H9 (cell line): Measurements from ENCODE around the gene GRIA4. TPM values are rescaled to one million over a fixed set of nuclear protein-coding genes. Genes with fewer than 3 reads are reported as not detected.

ENCODE experiments used
- DNase-seq: peaks from one replicate; pipeline ENCODE4 v3.0.0-alpha.2; 2017
- H2AFZ ChIP-seq: one replicate; pipeline ENCODE4 v1.6.1; 2013; ENCODE audit warnings: mild to moderate bottlenecking, low read length, control low read depth, moderate library complexity
- H2AK5ac ChIP-seq: 2 replicates; pipeline ENCODE4 v1.6.1; 2013; ENCODE audit warnings: low read length, control low read depth, mixed read lengths; ENCODE audit not compliant: insufficient read length
- H2BK120ac ChIP-seq: one replicate; pipeline ENCODE4 v1.6.1; 2013; ENCODE audit warnings: low read depth, mild to moderate bottlenecking, low read length, control low read depth, inconsistent platforms; ENCODE audit not compliant: poor library complexity, severe bottlenecking
- H2BK12ac ChIP-seq: 2 replicates; pipeline ENCODE4 v1.6.1; 2013; ENCODE audit warnings: low read length, control low read depth, mixed read lengths, low read depth; ENCODE audit not compliant: insufficient read length
- H2BK15ac ChIP-seq: 2 replicates; pipeline ENCODE4 v1.6.1; 2013; ENCODE audit warnings: low read depth, low read length, control low read depth
- H2BK20ac ChIP-seq: one replicate; pipeline ENCODE4 v1.6.1; 2013; ENCODE audit warnings: low read depth, mild to moderate bottlenecking, low read length, control low read depth, inconsistent platforms; ENCODE audit not compliant: poor library complexity, severe bottlenecking
- H2BK5ac ChIP-seq: 2 replicates; pipeline ENCODE4 v1.6.1; 2013; ENCODE audit warnings: low read length, control low read depth, mixed read lengths; ENCODE audit not compliant: insufficient read length
- H3K14ac ChIP-seq: 2 replicates; pipeline ENCODE4 v1.6.1; 2013; ENCODE audit warnings: low read length, control low read depth; ENCODE audit not compliant: insufficient read depth
- H3K18ac ChIP-seq: 2 replicates; pipeline ENCODE4 v1.6.1; 2013; ENCODE audit warnings: low read depth, mild to moderate bottlenecking, mixed read lengths, low read length, control low read depth; ENCODE audit not compliant: insufficient read length
- H3K23ac ChIP-seq: 2 replicates; pipeline ENCODE4 v1.6.1; 2013; ENCODE audit warnings: low read length, control low read depth, mixed read lengths, low read depth; ENCODE audit not compliant: insufficient read length
- H3K23me2 ChIP-seq: 2 replicates; pipeline ENCODE4 v1.6.1; 2013; ENCODE audit warnings: low read depth, mild to moderate bottlenecking, mixed read lengths, low read length, control low read depth; ENCODE audit not compliant: insufficient read length, poor library complexity, severe bottlenecking
- H3K27ac ChIP-seq: 2 replicates; pipeline ENCODE4 v1.5.1; 2013; ENCODE audit warnings: low read length, control low read depth, mixed read lengths, low read depth; ENCODE audit not compliant: insufficient read length
- H3K27me3 ChIP-seq: 2 replicates; pipeline ENCODE4 v1.6.1; 2013; ENCODE audit warnings: low read length, control low read depth, inconsistent platforms; ENCODE audit not compliant: insufficient read depth
- H3K4ac ChIP-seq: 2 replicates; pipeline ENCODE4 v1.6.1; 2013; ENCODE audit warnings: low read depth, mild to moderate bottlenecking, control low read depth, inconsistent platforms, low read length, moderate library complexity
- H3K4me1 ChIP-seq: 2 replicates; pipeline ENCODE4 v1.6.1; 2013; ENCODE audit warnings: low read length, control low read depth, inconsistent platforms; ENCODE audit not compliant: insufficient read depth
- H3K4me2 ChIP-seq: 2 replicates; pipeline ENCODE4 v1.6.1; 2013; ENCODE audit warnings: low read length, control low read depth, mixed read lengths; ENCODE audit not compliant: insufficient read length, insufficient read depth
- H3K56ac ChIP-seq: 2 replicates; pipeline ENCODE4 v1.6.1; 2013; ENCODE audit warnings: low read depth, mild to moderate bottlenecking, mixed read lengths, low read length, control low read depth; ENCODE audit not compliant: insufficient read length
- H3K79me1 ChIP-seq: 2 replicates; pipeline ENCODE4 v1.6.1; 2013; ENCODE audit warnings: low read depth, mild to moderate bottlenecking, moderate library complexity, low read length, control low read depth, inconsistent platforms; ENCODE audit not compliant: insufficient read depth, poor library complexity, severe bottlenecking
- H3K79me2 ChIP-seq: 2 replicates; pipeline ENCODE4 v1.6.1; 2013; ENCODE audit warnings: low read length, control low read depth, inconsistent platforms; ENCODE audit not compliant: insufficient read depth
- H3K9ac ChIP-seq: 2 replicates; pipeline ENCODE4 v1.6.1; 2013; ENCODE audit warnings: low read length, control low read depth, mixed read lengths; ENCODE audit not compliant: insufficient read length; ENCODE audit errors: extremely low read depth
- H3K9me3 ChIP-seq: one replicate; pipeline ENCODE4 v1.6.1; 2013; ENCODE audit warnings: low read depth, low read length, inconsistent platforms; ENCODE audit not compliant: control insufficient read depth
- H3T11ph ChIP-seq: one replicate; pipeline ENCODE4 v1.6.1; 2013; ENCODE audit warnings: mild to moderate bottlenecking, low read length, control low read depth, inconsistent platforms
- H4K20me1 ChIP-seq: one replicate; pipeline ENCODE4 v1.6.1; 2013; ENCODE audit not compliant: control insufficient read depth, insufficient read length, insufficient read depth
- H4K5ac ChIP-seq: 2 replicates; pipeline ENCODE4 v1.6.1; 2013; ENCODE audit warnings: low read depth, mild to moderate bottlenecking, mixed read lengths, low read length, control low read depth; ENCODE audit not compliant: insufficient read length
- H4K8ac ChIP-seq: replicated peaks from 2 replicates; pipeline ENCODE4 v1.6.1; 2013; ENCODE audit warnings: low read length, control low read depth, mixed read lengths, low read depth; ENCODE audit not compliant: insufficient read length
- H4K91ac ChIP-seq: 2 replicates; pipeline ENCODE4 v1.6.1; 2013; ENCODE audit warnings: low read depth, mild to moderate bottlenecking, moderate library complexity, mixed read lengths, low read length, control low read depth; ENCODE audit not compliant: insufficient read length
- H3K27ac Mint-ChIP-seq, 3 experiments: 2 replicates in 2 of 3; 3 replicates in 1 of 3; pipeline ENCODE4 v1.8.0; 2020 to 2021; ENCODE audit warnings: mixed read lengths in 3 of 3, mild to moderate bottlenecking in 1 of 3, moderate library complexity in 1 of 3
- H3K27me3 Mint-ChIP-seq: 2 replicates; pipeline ENCODE4 v1.8.0; 2021; ENCODE audit warnings: low read depth, mild to moderate bottlenecking, moderate library complexity, mixed read lengths
- H3K36me3 Mint-ChIP-seq, 3 experiments: 2 replicates in 2 of 3; 3 replicates in 1 of 3; pipeline ENCODE4 v1.8.0; 2020 to 2021; ENCODE audit warnings: low read depth in 3 of 3, mixed read lengths in 3 of 3; ENCODE audit not compliant: insufficient read depth in 1 of 3
- H3K4me1 Mint-ChIP-seq, 2 experiments: 2 replicates each; pipeline ENCODE4 v1.8.0; 2020; ENCODE audit warnings: mixed read lengths in 2 of 2
- H3K4me3 Mint-ChIP-seq, 2 experiments: 2 replicates in 1 of 2; 3 replicates in 1 of 2; pipeline ENCODE4 v1.8.0; 2020 to 2021; ENCODE audit warnings: mild to moderate bottlenecking in 2 of 2, mixed read lengths in 2 of 2, moderate library complexity in 1 of 2
- H3K9me3 Mint-ChIP-seq, 2 experiments: 2 replicates in 1 of 2; 3 replicates in 1 of 2; pipeline ENCODE4 v1.8.0; 2020; ENCODE audit warnings: mild to moderate bottlenecking in 2 of 2, mixed read lengths in 2 of 2, moderate library complexity in 1 of 2
- WGBS: extraction: QIAGEN DNeasy Blood & Tissue Kit; methylation state at CpG from one replicate; pipeline ENCODE4 v1.1.7; 2013; ENCODE audit warnings: missing lambda C conversion rate, low lambda C conversion rate, mixed read lengths; ENCODE audit not compliant: insufficient read length; ENCODE audit errors: extremely low coverage; 5-methylcytosine and 5-hydroxymethylcytosine counted together
- total RNA-seq: library from RNA; stranded (reverse); gene quantifications from 2 replicates; pipeline ENCODE4 v1.2.1, GENCODE V29; 2021
- TF ChIP-seq, protein P1 (sequence below): fragments of 200-600 bp; sonication (generic); conservative IDR thresholded peaks from 3 replicates; pipeline ENCODE4 v1.8.0; 2021; ENCODE audit warnings: antibody characterized with exemption, mild to moderate bottlenecking

GRIA4 gene
- total RNA-seq, 1 experiment from 2014 or later, result 0.83 TPM

DNA sequence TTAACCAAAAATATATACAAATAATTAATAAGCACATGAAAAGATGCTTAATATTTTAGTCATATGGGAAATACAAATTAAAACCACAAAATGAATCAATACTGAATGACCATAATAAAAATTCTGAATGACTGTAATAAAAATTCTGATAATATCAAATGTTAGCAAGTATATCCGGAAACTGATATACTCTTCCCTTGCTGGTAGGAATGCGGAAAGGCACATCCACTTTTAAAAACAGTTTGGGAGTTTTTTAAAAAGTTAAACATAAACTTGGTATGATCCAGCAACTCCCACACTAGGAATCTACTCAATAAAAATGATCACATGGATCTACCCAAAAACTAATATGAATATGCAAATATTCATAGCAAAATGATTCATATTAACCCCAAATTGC lies 30.8 kb upstream of the GRIA4 start:
- Histone ChIP-seq H2AFZ (no peak overlapping the region), H2BK120ac (no peak overlapping the region), H4K5ac (no peak overlapping the region), H3T11ph (no peak overlapping the region), H3K4me1 (no peaks in the 10 kb centered on the region), H3K18ac (no peak overlapping the region), H2BK15ac (no peak overlapping the region), H3K14ac (no peak overlapping the region), H4K20me1 (no peaks in the 10 kb centered on the region), H4K8ac (no peak overlapping the region), H3K27me3 (no peaks in the 10 kb centered on the region), H2AK5ac (no peak overlapping the region), H3K23me2 (no peaks in the 10 kb centered on the region), H2BK20ac (no peak overlapping the region), H3K9me3 (no peaks in the 10 kb centered on the region), H3K79me2 (no peaks in the 10 kb centered on the region), H3K79me1 (no peaks in the 10 kb centered on the region), H3K27ac (no peak overlapping the region), H3K56ac (no peak overlapping the region), H3K4ac (no peak overlapping the region), H2BK12ac (no peak overlapping the region), H2BK5ac (no peak overlapping the region), H4K91ac (no peak overlapping the region), H3K9ac (no peak overlapping the region), H3K23ac (no peak overlapping the region), H3K4me2 (no peak overlapping the region)
- Mint-ChIP-seq H3K4me3 (no peak overlapping the region), H3K27ac (no peak overlapping the region), H3K4me1 (no peaks in the 10 kb centered on the region), H3K36me3 (no peaks in the 10 kb centered on the region), H3K9me3 (no peaks in the 10 kb centered on the region), H3K27me3 (no peaks in the 10 kb centered on the region; the same call in 1 of the 2 replicates)
- no CpG with 5 or more reads among the region's 2 CpGs for WGBS
- no peak for DNase-seq
- TF ChIP-seq, protein P1, sequence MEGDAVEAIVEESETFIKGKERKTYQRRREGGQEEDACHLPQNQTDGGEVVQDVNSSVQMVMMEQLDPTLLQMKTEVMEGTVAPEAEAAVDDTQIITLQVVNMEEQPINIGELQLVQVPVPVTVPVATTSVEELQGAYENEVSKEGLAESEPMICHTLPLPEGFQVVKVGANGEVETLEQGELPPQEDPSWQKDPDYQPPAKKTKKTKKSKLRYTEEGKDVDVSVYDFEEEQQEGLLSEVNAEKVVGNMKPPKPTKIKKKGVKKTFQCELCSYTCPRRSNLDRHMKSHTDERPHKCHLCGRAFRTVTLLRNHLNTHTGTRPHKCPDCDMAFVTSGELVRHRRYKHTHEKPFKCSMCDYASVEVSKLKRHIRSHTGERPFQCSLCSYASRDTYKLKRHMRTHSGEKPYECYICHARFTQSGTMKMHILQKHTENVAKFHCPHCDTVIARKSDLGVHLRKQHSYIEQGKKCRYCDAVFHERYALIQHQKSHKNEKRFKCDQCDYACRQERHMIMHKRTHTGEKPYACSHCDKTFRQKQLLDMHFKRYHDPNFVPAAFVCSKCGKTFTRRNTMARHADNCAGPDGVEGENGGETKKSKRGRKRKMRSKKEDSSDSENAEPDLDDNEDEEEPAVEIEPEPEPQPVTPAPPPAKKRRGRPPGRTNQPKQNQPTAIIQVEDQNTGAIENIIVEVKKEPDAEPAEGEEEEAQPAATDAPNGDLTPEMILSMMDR, result no peak
